GM19035 (cell line): ENCODE results near the gene KIAA1755.

Experiments
- ATAC-seq: cut with Tn5 transposase; IDR thresholded peaks from one replicate; pipeline ENCODE4 v1.9.1; 2021; ENCODE audit not compliant: unreplicated experiment

Gene KIAA1755

DNA sequence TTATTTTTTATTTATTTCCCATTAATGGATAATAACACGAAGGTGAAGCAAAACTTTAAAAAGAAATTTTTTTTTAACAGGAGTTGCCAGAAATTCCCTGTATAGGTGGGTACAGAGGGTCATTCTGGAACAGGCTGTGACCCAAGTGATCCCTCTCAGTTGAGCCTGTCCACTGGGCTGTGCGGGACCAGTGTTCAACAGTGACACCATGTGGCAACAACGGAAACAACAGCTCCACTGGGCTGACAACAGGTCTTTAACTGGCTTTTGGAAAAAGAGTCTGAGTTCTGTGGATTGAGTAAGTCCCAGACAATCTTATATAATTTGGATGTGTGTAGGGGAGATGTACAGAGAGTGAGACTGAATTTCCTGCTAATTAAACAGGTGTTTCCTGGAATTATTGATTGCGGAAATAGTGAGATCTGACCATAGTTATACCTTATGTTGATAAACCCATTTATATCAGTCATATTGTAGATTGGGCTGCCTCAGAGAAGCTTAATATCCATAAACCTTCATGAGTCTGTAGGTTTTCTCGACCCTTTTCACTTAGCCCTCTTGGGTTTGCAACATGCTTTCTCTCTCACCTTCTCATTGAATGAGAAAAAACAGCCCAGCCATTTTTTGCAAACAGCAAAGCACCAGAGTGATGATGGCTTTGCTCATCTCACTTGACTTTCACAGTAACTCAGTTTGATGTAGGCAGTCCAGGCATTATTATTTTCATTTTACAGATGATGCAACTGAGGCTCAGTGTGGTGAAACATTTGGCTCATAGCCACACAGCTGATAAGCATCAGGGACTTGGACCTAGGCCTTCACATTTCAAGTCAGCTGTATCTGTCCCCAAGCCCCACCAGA lies 17.5 kb downstream of the KIAA1755 start:
- ATAC-seq, result no peak

GRCh38 chr20:38241201-38241600 lies 19.3 kb downstream of the KIAA1755 start:
- no peak for ATAC-seq

- no peak for ATAC-seq
Observed at GRCh38 chr20:38239441-38239840, 21.1 kb downstream of the KIAA1755 start.

DNA sequence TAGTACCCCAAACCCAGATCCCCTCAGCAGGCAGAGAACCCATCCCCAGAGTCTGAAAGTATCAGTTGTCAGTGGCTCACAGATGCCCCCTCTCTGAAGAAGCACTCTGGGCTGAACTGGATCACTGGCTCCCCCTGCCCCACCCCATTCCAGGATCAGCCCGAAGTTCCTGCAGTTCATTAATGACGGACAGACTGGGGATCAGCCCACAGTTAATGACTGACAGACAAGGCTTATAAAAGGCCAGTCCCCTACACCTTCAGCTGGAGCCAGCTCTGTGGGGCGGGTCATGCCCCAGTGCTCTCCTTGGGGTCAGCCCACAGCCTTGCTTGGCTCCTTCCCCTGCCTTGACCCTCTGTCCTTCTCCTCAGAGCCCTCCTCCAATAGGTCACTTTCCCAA lies 21.7 kb downstream of the KIAA1755 start:
- no peak for ATAC-seq

DNA sequence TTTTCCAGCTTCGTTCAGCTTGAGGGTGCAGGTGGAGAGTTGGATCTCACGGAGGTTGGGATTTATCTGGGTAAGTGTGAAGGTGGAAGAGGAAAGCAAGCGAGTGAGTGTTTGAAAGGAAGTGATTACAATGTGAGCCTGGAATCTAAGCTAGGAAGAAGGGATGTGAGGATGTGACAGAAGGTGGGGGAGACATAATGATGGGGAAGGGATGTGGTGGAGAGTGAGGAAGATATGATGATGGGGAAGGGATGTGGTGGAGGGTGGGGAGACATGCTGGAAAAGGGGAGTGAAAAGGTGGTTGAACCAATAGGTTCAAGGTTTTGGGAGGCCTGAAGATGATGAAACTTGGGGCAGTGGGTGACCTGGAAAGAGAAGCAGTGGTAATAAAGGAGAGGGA lies 23.2 kb downstream of the KIAA1755 start:
- no peak for ATAC-seq

GRCh38 chr20:38231531-38232121 lies 28.9 kb downstream of the KIAA1755 start:
- no peak for ATAC-seq

DNA sequence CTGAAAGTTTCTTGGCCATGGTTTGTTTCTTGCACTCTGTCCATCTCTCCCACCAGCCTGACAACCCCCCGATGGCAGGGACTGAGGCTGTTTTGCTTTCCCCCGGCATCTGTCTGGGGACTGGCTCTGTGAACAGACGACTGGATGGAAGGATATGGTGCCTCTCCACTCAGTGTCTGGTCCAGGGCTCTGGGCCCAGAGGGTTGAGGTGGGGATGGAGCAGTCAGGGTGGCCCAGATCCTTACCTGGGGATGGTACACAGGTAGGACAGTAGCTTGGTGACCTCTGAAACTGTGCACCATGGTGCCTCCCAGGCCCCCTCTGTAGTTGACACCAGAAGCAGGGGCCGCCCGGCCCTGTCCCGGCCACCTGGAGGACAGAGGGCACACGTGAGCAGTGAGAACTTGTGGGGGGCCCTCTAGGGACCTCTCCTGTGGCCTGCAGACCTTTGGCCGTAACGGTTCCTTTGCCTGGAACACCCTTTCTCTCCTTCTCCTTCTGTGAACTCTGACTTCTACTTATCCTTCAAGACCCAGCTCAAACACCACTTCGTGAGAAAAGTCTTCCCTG lies 29.5 kb downstream of the KIAA1755 start:
- no peak for ATAC-seq

DNA sequence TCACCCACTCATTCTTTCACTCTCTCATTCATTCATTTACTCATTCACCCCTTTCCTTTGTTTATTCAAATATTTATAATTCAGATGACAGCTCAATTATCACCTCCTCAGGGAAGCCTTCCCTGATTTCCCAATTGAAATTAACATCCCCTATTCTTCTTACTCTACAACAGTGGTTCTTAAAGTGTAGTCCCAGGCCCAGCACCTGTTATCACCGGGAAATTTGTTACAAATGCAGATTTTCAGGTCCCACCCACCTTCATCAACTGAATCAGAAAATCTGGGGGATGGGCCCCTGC lies 30.3 kb downstream of the KIAA1755 start:
- ATAC-seq, result no peak

DNA sequence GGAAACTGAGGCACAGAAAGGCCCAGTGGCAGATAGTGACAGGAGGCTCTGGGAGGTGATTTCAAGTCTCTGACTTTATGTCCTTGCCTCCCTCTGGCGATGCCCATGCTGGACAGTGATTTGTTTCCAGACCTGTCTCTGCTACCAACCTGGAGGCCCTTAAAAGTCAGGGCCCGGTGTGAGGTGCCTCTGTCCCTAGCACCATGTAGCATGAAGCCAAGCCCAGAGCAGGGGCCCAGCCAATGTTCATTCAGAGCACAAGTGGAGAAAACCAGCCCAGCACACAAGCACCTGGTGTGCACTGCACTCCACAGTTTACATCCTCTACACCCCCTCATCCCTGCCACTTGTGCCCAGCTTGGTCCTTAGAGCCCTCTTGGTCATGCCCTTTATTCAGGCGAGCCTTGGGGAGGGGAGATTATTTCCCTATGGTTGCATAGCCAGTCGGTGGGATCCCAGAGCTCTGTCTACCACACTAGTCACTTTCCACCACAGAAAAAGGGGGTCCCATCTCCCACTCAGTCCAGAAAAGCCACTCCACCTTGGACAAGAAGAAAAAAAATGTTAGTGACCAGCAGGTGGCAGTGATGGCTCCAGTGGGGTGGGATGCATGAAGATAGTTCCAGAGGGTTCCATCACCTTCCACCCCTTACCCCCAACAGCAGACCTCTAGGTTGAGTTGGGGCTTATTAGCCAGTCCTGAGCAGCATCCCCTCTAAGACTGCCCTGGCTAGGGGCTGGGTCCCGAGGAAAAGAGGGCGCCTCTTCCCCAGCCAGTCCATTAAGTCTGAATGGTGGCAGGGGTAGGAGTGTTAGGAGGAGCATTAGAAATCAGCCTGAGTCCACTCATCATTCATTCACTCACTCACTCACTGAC lies 30.9 kb downstream of the KIAA1755 start:
- ATAC-seq, result no peak

GRCh38 chr20:38228436-38228835 lies 32.1 kb downstream of the KIAA1755 start:
- no peak for ATAC-seq

GRCh38 chr20:38227420-38228360 lies 32.8 kb downstream of the KIAA1755 start:
- ATAC-seq, result no peak

- ATAC-seq, result no peak
Observed at GRCh38 chr20:38226553-38226952, 34.0 kb downstream of the KIAA1755 start.

DNA sequence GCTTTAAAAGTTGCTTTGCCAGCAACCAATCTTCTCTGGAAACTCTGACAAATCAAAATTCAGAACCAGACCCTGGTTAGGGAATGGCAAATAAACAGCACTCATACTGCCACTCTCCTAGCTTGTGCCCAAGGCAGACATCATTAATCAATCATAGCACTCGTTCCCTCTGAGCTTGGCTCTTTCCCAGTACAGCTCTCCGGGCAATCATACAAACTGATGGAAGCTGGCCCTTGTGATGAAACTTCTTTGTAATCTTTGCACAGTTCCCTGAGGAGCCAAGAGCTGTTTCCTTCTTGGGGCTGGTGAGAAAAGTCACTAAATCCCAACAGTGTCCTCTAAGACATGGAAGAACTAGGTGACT lies 34.7 kb downstream of the KIAA1755 start:
- ATAC-seq, result no peak

DNA sequence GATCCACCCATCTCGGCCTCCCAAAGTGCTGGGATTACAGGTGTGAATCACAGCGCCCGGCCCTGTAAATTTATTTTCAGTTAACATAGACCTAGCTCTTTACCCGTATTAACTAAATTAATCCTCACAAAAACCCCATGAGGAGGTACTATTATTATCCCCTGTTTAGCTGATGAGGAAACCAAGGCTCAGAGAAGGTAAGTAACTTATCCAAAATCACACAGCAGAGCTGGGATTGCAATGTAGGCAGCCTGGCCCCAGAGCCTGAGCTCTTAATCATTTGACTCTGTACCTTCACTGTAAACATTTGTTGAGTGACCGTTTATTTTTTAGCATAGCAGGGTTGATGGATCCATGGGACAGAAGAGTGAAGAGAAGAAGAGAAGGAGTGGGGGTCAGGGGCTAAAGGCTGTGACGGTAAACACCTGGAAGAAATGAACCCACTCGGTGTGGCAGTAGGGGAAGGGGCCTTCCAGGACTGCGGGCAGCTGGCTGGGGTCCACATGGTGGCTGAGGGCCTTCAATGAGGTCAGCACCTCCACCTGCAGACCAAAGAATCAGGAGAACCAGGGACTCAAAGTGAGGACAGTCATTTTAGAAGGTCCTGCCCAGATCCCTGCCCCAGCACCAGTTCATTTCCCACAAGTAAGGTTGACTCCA lies 35.2 kb downstream of the KIAA1755 start:
- ATAC-seq, result no peak

DNA sequence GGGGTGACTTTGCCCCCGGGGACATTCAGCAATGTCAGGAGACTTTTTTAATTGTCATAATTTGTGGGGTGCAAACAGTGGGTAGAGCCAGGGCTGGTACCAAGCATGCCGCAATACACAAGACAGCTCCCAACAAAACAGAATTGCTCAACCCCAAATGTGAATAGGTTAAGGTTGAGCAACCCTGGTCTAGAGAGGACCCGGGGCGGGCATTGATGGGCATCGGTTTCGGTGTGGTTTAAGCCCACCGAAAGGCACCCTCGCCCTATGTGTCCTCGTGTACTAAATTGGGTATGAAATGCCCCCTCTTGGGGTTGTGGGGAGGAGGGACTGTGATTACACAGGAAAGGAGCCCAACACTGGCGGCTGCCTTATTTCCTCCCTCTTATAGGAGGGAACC lies 36.0 kb downstream of the KIAA1755 start:
- no peak for ATAC-seq

DNA sequence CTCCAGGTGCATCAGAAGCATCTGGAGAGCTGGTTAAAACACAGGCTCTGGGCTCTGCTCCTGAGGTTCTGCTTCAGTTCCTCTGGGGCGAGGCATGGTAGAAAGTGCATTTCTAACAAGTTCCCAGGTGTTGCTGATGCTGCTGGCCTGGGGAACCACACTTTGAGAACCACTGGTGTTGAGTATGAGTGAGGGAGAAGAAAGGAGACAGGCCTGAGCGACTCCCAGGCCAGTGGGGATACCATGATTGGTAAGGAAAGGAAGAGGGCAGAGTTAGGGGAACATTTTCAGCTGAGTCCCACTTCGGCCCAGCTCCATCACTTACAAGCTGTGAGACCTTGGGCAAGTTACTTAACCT lies 36.8 kb downstream of the KIAA1755 start:
- no peak for ATAC-seq

GRCh38 chr20:38222923-38223742 lies 37.4 kb downstream of the KIAA1755 start:
- ATAC-seq, result no peak

- no peak for ATAC-seq
Observed at GRCh38 chr20:38222231-38222922, 38.2 kb downstream of the KIAA1755 start.
